Endodermal cell (in vitro differentiated cells): ENCODE results near the gene CA9. TPM values are rescaled to one million over a fixed set of nuclear protein-coding genes. Genes with fewer than 3 reads are reported as not detected.

Experiments used
- DNase-seq: peaks from one replicate; pipeline ENCODE4 v3.0.0-alpha.2; 2017
- H3K27ac ChIP-seq: 2 replicates; pipeline ENCODE4 v1.5.1; 2013; ENCODE audit warnings: mild to moderate bottlenecking, low read depth, low read length, moderate library complexity
- H3K27me3 ChIP-seq: 2 replicates; pipeline ENCODE4 v1.6.1; 2013; ENCODE audit warnings: mild to moderate bottlenecking, low read length, moderate library complexity; ENCODE audit not compliant: insufficient read depth, control insufficient read depth, poor library complexity, severe bottlenecking
- H3K36me3 ChIP-seq: 2 replicates; pipeline ENCODE4 v1.7.0; 2013; ENCODE audit warnings: mild to moderate bottlenecking, low read length, moderate library complexity; ENCODE audit not compliant: control insufficient read depth, insufficient read depth
- H3K4me1 ChIP-seq: one replicate; pipeline ENCODE4 v1.7.0; 2013; ENCODE audit warnings: low read length; ENCODE audit not compliant: control insufficient read depth, insufficient read depth
- H3K4me3 ChIP-seq: 2 replicates; pipeline ENCODE4 v1.5.1; 2013; ENCODE audit warnings: mild to moderate bottlenecking, low read length, moderate library complexity
- H3K9ac ChIP-seq: 2 replicates; pipeline ENCODE4 v1.6.1; 2013; ENCODE audit warnings: mild to moderate bottlenecking, low read length, moderate library complexity; ENCODE audit not compliant: poor library complexity, severe bottlenecking; ENCODE audit errors: extremely low read depth
- H3K9me3 ChIP-seq: 2 replicates; pipeline ENCODE4 v1.6.1; 2013; ENCODE audit warnings: mild to moderate bottlenecking, low read length, moderate library complexity; ENCODE audit not compliant: control insufficient read depth
- H3K27ac Mint-ChIP-seq: 2 replicates; pipeline ENCODE4 v1.8.0; 2020; ENCODE audit warnings: mixed read lengths
- H3K27me3 Mint-ChIP-seq: 2 replicates; pipeline ENCODE4 v1.8.0; 2021; ENCODE audit warnings: mild to moderate bottlenecking, mixed read lengths; ENCODE audit not compliant: insufficient read depth
- H3K36me3 Mint-ChIP-seq: 2 replicates; pipeline ENCODE4 v1.8.0; 2020; ENCODE audit warnings: low read depth, mixed read lengths
- H3K4me1 Mint-ChIP-seq: 2 replicates; pipeline ENCODE4 v1.8.0; 2020; ENCODE audit warnings: mixed read lengths
- H3K4me3 Mint-ChIP-seq: 2 replicates; pipeline ENCODE4 v1.8.0; 2020; ENCODE audit warnings: mild to moderate bottlenecking, moderate library complexity, mixed read lengths
- H3K9me3 Mint-ChIP-seq: 2 replicates; pipeline ENCODE4 v1.8.0; 2020; ENCODE audit warnings: mild to moderate bottlenecking, mixed read lengths
- WGBS, 2 experiments: methylation state at CpG; one replicate each; pipeline versions ENCODE4 v1.1.5 to v1.1.7; 2013; ENCODE audit warnings: missing lambda C conversion rate in 2 of 2, mixed read lengths in 1 of 2; ENCODE audit not compliant: insufficient coverage in 1 of 2, insufficient read length in 1 of 2; 5-methylcytosine and 5-hydroxymethylcytosine counted together
- total RNA-seq, 2 donors: library from RNA; stranded (reverse); fragmentation: NEBNext Ultra II Directional in 1 of 2; extraction: Animal tissue kit (Norgen Biotek cat#: 25700) in 1 of 2; gene quantifications; 2 replicates in 1 of 2; 3 replicates in 1 of 2; pipeline ENCODE4 v1.2.1, GENCODE V29; 2021
- TF ChIP-seq, protein P1 (sequence below): fragments of 200-600 bp; sonication (generic); conservative IDR thresholded peaks from 2 replicates; pipeline ENCODE4 v1.5.0; 2021; ENCODE audit warnings: antibody characterized with exemption, mild to moderate bottlenecking

Gene CA9
- total RNA-seq, 2 donors from 2014 or later, result 1.8 to 3.6 TPM

- Histone ChIP-seq H3K4me1 (peaks cover 5% of the 10 kb centered on the region), H3K27ac (no peak within 1 kb of the TSS), H3K27me3 (no peaks in the 10 kb centered on the region), H3K9ac (peak within 1 kb of the TSS; percentile 59), H3K4me3 (peak within 1 kb of the TSS; percentile 80), H3K9me3 (no peaks in the 10 kb centered on the region), H3K36me3 (peaks cover 26% of the 10 kb centered on the region)
- Mint-ChIP-seq H3K27ac (peak within 1 kb of the TSS; percentile 66), H3K4me1 (peaks cover 14% of the 10 kb centered on the region), H3K36me3 (peaks cover 25% of the 10 kb centered on the region), H3K9me3 (no peaks in the 10 kb centered on the region), H3K4me3 (peak within 1 kb of the TSS; percentile 72), H3K27me3 (peaks cover 5% of the 10 kb centered on the region)
- TF ChIP-seq, protein P1, sequence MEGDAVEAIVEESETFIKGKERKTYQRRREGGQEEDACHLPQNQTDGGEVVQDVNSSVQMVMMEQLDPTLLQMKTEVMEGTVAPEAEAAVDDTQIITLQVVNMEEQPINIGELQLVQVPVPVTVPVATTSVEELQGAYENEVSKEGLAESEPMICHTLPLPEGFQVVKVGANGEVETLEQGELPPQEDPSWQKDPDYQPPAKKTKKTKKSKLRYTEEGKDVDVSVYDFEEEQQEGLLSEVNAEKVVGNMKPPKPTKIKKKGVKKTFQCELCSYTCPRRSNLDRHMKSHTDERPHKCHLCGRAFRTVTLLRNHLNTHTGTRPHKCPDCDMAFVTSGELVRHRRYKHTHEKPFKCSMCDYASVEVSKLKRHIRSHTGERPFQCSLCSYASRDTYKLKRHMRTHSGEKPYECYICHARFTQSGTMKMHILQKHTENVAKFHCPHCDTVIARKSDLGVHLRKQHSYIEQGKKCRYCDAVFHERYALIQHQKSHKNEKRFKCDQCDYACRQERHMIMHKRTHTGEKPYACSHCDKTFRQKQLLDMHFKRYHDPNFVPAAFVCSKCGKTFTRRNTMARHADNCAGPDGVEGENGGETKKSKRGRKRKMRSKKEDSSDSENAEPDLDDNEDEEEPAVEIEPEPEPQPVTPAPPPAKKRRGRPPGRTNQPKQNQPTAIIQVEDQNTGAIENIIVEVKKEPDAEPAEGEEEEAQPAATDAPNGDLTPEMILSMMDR, result peak; percentile 62
- 8 to 14% methylated on average over 28 to 58 of the region's 58 CpGs for WGBS, 2 experiments
- DNase-seq, result peak; percentile 97
These were observed 8.9 kb upstream of the CA9 start, which contains the start of gene ARHGEF39 for GRCh38 chr9:35664531-35665470. Gene ARHGEF39 (minus strand): TSS chr9:35665195. CDS start chr9:35665169, 26 bp downstream.

DNA sequence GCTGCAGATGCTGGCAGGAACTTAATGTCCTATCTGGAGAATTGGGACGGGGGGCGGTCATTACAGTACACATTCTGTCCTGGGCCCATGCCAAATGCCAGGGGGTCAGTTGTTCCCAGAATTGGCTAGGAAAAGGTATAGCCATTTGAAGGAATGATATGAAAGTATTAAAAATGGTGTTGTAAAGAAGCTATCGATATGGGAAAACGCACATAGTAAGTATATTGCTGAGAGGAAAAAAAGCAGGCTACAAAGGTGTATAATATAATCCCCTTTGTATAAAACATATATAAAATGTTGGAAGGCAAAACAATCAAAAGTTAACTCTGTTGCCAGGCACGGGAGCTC is 8.3 kb upstream of the CA9 start:
- Mint-ChIP-seq H3K4me1 (peaks cover 14% of the 10 kb centered on the region), H3K36me3 (peaks cover 19% of the 10 kb centered on the region), H3K27me3 (peaks cover 5% of the 10 kb centered on the region), H3K9me3 (no peaks in the 10 kb centered on the region), H3K4me3 (peak overlapping the region; percentile 72), H3K27ac (no peak overlapping the region)
- WGBS, 2 experiments, result 82 to 89% methylated on average over 3 to 5 of the region's 5 CpGs
- Histone ChIP-seq H3K36me3 (peaks cover 21% of the 10 kb centered on the region), H3K9ac (no peak overlapping the region), H3K27me3 (no peaks in the 10 kb centered on the region), H3K9me3 (no peaks in the 10 kb centered on the region), H3K4me1 (peaks cover 5% of the 10 kb centered on the region), H3K27ac (no peak overlapping the region), H3K4me3 (peak overlapping the region; percentile 80)
- TF ChIP-seq, protein P1, result no peak
- DNase-seq, result no peak

DNA sequence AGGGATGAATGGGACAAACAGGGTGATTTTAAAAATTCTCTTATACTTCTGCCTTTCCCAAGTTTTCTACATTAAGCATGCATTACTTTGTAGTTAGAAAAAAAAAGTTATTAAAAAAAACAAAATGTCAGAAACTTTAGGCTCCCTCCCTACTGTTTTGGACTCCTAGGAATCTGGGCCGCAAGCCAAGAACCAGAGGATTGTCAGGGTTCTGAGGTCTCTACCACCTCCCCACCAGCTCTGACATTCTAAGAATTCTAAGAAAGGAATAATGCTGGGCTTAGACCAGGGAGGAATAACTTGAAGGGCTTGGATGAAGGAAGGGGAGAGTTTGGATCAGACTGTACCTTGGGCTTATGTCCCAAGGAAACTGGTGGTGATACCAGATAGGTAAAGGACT is 7.7 kb upstream of the CA9 start:
- Mint-ChIP-seq H3K4me1 (peaks cover 14% of the 10 kb centered on the region), H3K36me3 (peaks cover 13% of the 10 kb centered on the region), H3K27ac (no peak overlapping the region), H3K9me3 (no peaks in the 10 kb centered on the region), H3K4me3 (no peak overlapping the region), H3K27me3 (peaks cover 5% of the 10 kb centered on the region)
- Histone ChIP-seq H3K9ac (no peak overlapping the region), H3K27me3 (no peaks in the 10 kb centered on the region), H3K27ac (no peak overlapping the region), H3K9me3 (no peaks in the 10 kb centered on the region), H3K4me1 (peaks cover 5% of the 10 kb centered on the region), H3K36me3 (peaks cover 20% of the 10 kb centered on the region), H3K4me3 (no peak overlapping the region)
- no peak for DNase-seq
- 100% methylated on average over 1 of the region's 1 CpG; no CpG with 5 or more reads in 1 of the 2 experiments for WGBS, 2 experiments
- TF ChIP-seq, protein P1, result no peak
